Esophagus muscularis mucosa (tissue), 4 donors: ENCODE results near the gene CCDC177. TPM values are rescaled to one million over a fixed set of nuclear protein-coding genes. Genes with fewer than 3 reads are reported as not detected.
"Not testable (repeated sequence)": the region's sequence is repeated elsewhere in the genome, so short reads cannot be mapped to it uniquely, and the experiment has no call there.

Experiments used
- DNase-seq: peaks from one replicate; pipeline ENCODE4 v3.0.0-alpha.2; 2017; ENCODE audit errors: extremely low spot score
- H3K27ac ChIP-seq, 4 donors: fragments of 200-600 bp; sonication (generic); replicated peaks in 1 of 4; 1 replicate in 3 of 4; 2 replicates in 1 of 4; pipeline ENCODE4 v1.5.1; 2016 to 2019; ENCODE audit warnings: mild to moderate bottlenecking in 1 of 4
- H3K27me3 ChIP-seq, 4 donors: fragments of 200-600 bp; sonication (generic); one replicate each; pipeline versions ENCODE4 v1.5.1 to v1.6.0; 2016 to 2019
- H3K36me3 ChIP-seq, 4 donors: fragments of 200-600 bp; sonication (generic); one replicate each; pipeline ENCODE4 v1.5.1; 2016 to 2019
- H3K4me1 ChIP-seq, 4 donors: fragments of 200-600 bp; sonication (generic); one replicate each; pipeline ENCODE4 v1.5.1; 2016 to 2019
- H3K4me3 ChIP-seq, 4 donors: fragments of 200-600 bp; sonication (generic); 1 replicate in 2 of 4; 2 replicates in 2 of 4; pipeline ENCODE4 v1.5.1; 2016 to 2019; ENCODE audit warnings: mild to moderate bottlenecking in 4 of 4, moderate library complexity in 1 of 4
- H3K9me3 ChIP-seq, 4 donors: fragments of 200-600 bp; sonication (generic); 1 replicate in 3 of 4; 2 replicates in 1 of 4; pipeline ENCODE4 v1.5.1; 2016 to 2019
- CTCF ChIP-seq, 3 experiments: fragments of 200-600 bp in 2 of 3; fragments of 450-650 bp in 1 of 3; sonication (generic) in 2 of 3; IDR thresholded peaks; one replicate each; pipeline ENCODE4 v1.5.1; 2017 to 2019; ENCODE audit warnings: antibody characterized with exemption in 3 of 3, mild to moderate bottlenecking in 2 of 3, moderate library complexity in 1 of 3
- EP300 ChIP-seq: sonication (generic); formaldehyde crosslinking; IDR thresholded peaks from one replicate; pipeline ENCODE4 v1.6.1; 2017; ENCODE audit warnings: antibody characterized with exemption
- POLR2A ChIP-seq: fragments of 450-650 bp; IDR thresholded peaks from one replicate; pipeline ENCODE4 v1.6.1; 2017; ENCODE audit warnings: antibody characterized with exemption, moderate library complexity, mild to moderate bottlenecking, low read depth
- POLR2AphosphoS5 ChIP-seq, 2 donors: sonication (generic); formaldehyde crosslinking; IDR thresholded peaks; one replicate each; pipeline ENCODE4 v1.6.1; 2017; ENCODE audit warnings: antibody characterized with exemption in 2 of 2
- WGBS: methylation state at CpG from one replicate; pipeline ENCODE4 v1.1.5; 2018; 5-methylcytosine and 5-hydroxymethylcytosine counted together
- intact Hi-C: fragments of 100-400 bp; cut with DNase I; formaldehyde crosslinking; loops from one replicate; pipeline ENCODE4 v1.15.1; 2023
- total RNA-seq, 4 donors: library from RNA; depleted of rRNA; stranded (reverse); fragments of >200 nt; gene quantifications; one replicate each; pipeline versions ENCODE4 v1.1.0 to v1.2.1, GENCODE V29; 2016

The CCDC177 gene
- total RNA-seq, 4 donors from 2014 or later: not detected

GRCh38 chr14:69605738-69606137, 31.1 kb upstream of the CCDC177 start:
- H3K4me3 ChIP-seq: no peak overlapping the region
- H3K27ac ChIP-seq: no peak overlapping the region
- peaks cover 8 to 16% (median 10%) of the 10 kb centered on the region in 4 donors for H3K4me1 ChIP-seq
- H3K27me3 ChIP-seq: no peaks in the 10 kb centered on the region
- no peaks in the 10 kb centered on the region for H3K9me3 ChIP-seq
- TF ChIP-seq EP300 (no peak), CTCF (IDR thresholded peaks at IDR 0.05) (no peak), POLR2A (no peak), POLR2AphosphoS5 (IDR thresholded peaks at IDR 0.05) (no peak)
- H3K36me3 ChIP-seq: no peaks in the 10 kb centered on the region
- intact Hi-C loops: no loop called here
- DNase-seq: no peak

DNA sequence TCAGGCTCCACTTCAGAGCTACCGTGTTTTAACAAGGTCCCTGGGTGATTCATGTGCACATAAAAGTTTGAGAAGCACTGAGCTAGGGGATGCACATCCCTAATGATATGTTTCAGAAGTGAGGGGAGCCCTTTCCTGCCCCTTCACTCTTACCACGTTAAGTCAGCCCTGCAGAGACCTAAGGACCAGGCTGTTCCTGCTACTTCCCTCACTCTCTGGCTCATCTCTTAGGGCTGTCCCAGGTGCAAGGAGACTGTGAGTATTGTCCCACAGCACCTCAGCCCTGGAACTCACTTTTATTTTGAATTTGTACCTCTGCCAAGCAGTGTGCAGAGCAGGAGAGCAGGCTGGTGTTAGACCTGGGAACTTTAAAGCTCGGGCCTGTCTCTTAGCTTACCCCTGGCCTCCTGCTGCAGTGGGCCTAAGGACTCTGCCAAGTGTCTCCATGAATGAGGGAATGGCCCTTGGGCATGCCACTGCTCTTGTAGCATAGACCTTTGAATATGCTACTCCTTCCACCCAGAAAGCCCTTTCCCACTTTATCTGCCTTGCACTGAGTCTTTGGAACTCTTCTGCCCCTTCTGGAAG, 25.7 kb upstream of the CCDC177 start:
- Histone ChIP-seq H3K27ac (no peak overlapping the region), H3K36me3 (no peaks in the 10 kb centered on the region), H3K27me3 (no peaks in the 10 kb centered on the region), H3K4me1 (peaks cover 0 to 6% (median 2%) of the 10 kb centered on the region in 4 donors), H3K9me3 (no peaks in the 10 kb centered on the region), H3K4me3 (no peak overlapping the region)
- intact Hi-C loops: no loop called here
- WGBS: 85% methylated on average over 3 of the region's 3 CpGs
- no peak for DNase-seq
- no peak for TF ChIP-seq POLR2AphosphoS5 (IDR thresholded peaks at IDR 0.05)
- TF ChIP-seq CTCF (IDR thresholded peaks at IDR 0.05): no peak
- no peak for TF ChIP-seq POLR2A
- no peak for TF ChIP-seq EP300

DNA sequence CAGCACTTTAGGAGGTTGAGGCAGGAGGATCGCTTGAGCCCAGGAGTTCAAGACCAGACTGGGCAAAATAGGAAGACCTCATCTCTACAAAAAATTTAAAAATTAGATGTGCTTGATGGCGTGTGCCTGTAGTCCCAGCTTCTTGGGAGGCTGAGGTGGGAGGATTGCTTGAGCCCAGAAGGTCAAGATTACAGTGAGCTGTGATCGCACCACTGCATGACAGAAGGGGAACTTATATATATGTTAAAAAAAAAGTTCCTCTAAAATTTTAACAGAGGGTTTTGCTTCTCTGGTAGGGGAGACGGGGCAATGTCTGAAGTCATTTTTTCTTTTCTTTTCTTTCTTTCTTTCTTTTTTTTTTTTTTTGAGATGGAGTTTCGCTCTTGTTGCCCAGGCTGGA, 24.8 kb upstream of the CCDC177 start:
- DNase-seq, H3K9me3 ChIP-seq, H3K4me1 ChIP-seq, H3K36me3 ChIP-seq, H3K4me3 ChIP-seq, intact Hi-C loops, H3K27me3 ChIP-seq, H3K27ac ChIP-seq: not testable (repeated sequence)
- WGBS: 95% methylated on average over 5 of the region's 5 CpGs

GRCh38 chr14:69595336-69595735, 20.7 kb upstream of the CCDC177 start:
- peaks cover 0 to 17% (median 14%) of the 10 kb centered on the region in 4 donors for H3K4me1 ChIP-seq
- no peak for DNase-seq
- no peak overlapping the region for H3K4me3 ChIP-seq

GRCh38 chr14:69594846-69595245, 20.2 kb upstream of the CCDC177 start:
- no peaks in the 10 kb centered on the region for H3K9me3 ChIP-seq
- DNase-seq: no peak
- H3K36me3 ChIP-seq: no peaks in the 10 kb centered on the region
- H3K27ac ChIP-seq: no peak overlapping the region
- peaks cover 0 to 17% (median 14%) of the 10 kb centered on the region in 4 donors for H3K4me1 ChIP-seq
- TF ChIP-seq EP300 (no peak), POLR2A (no peak), POLR2AphosphoS5 (IDR thresholded peaks at IDR 0.05) (no peak), CTCF (IDR thresholded peaks at IDR 0.05) (no peak)
- WGBS: 92% methylated on average over 6 of the region's 6 CpGs
- intact Hi-C loops: no loop called here
- no peak overlapping the region for H3K4me3 ChIP-seq
- no peaks in the 10 kb centered on the region for H3K27me3 ChIP-seq

More at GRCh38 chr14:69595336-69595735, 20.7 kb upstream of the CCDC177 start:
- TF ChIP-seq POLR2A (no peak), EP300 (no peak), POLR2AphosphoS5 (IDR thresholded peaks at IDR 0.05) (no peak), CTCF (IDR thresholded peaks at IDR 0.05) (no peak)
- Histone ChIP-seq H3K27ac (no peak overlapping the region), H3K9me3 (no peaks in the 10 kb centered on the region), H3K36me3 (no peaks in the 10 kb centered on the region), H3K27me3 (no peaks in the 10 kb centered on the region)
- intact Hi-C loops: no loop called here
- WGBS: 92% methylated on average over 5 of the region's 5 CpGs
